Activated CD8-positive, alpha-beta T cell treated with anti-CD3 and anti-CD28 coated beads for 36 hours (primary cell): ENCODE data around the gene CCKAR. TPM values are rescaled to one million over a fixed set of nuclear protein-coding genes. Genes with fewer than 3 reads are reported as not detected.

Experiments
- ATAC-seq: fragments of 200-7000 bp; cut with Tn5 transposase; one replicate; pipeline ENCODE4 v1.10.0; 2021; ENCODE audit warnings: mild to moderate bottlenecking, moderate library complexity
- CTCF ChIA-PET: fragments of 350-600 bp; sonication (Branson Sonifier 250); formaldehyde crosslinking; loops from one replicate; lab custom pipeline; 2021; ENCODE audit warnings: antibody characterized with exemption; lab: Charles Lee
- POLR2A ChIA-PET: fragments of 350-600 bp; sonication (Branson Sonifier 250); formaldehyde crosslinking; loops from one replicate; lab custom pipeline; 2021; ENCODE audit warnings: antibody characterized with exemption; lab: Charles Lee
- DNase-seq: peaks from one replicate; pipeline ENCODE4 v3.0.0-alpha.2; 2020
- H3K27ac Mint-ChIP-seq: one replicate; pipeline ENCODE4 v1.8.0; 2021; ENCODE audit warnings: mild to moderate bottlenecking, mixed read lengths
- H3K27me3 Mint-ChIP-seq: one replicate; pipeline ENCODE4 v1.8.0; 2021; ENCODE audit warnings: mixed read lengths
- H3K36me3 Mint-ChIP-seq: one replicate; pipeline ENCODE4 v1.8.0; 2021; ENCODE audit warnings: low read depth, mixed read lengths
- H3K4me1 Mint-ChIP-seq: one replicate; pipeline ENCODE4 v1.8.0; 2021; ENCODE audit warnings: low read depth, mixed read lengths
- H3K4me3 Mint-ChIP-seq: one replicate; pipeline ENCODE4 v1.8.0; 2021; ENCODE audit warnings: mild to moderate bottlenecking, moderate library complexity, mixed read lengths
- H3K9me3 Mint-ChIP-seq: one replicate; pipeline ENCODE4 v1.8.0; 2021; ENCODE audit warnings: mixed read lengths
- intact Hi-C: fragments of 100-400 bp; cut with micrococcal nuclease; formaldehyde crosslinking; loops from one replicate; pipeline ENCODE4 v1.10.0; 2022
- total RNA-seq, 2 experiments: library from RNA; stranded (reverse); gene quantifications; one replicate each; pipeline ENCODE4 v1.2.3, GENCODE V29; 2021
- TF ChIP-seq, protein P1 (sequence below): fragments of 200-600 bp; IDR thresholded peaks from one replicate; pipeline ENCODE4 v1.8.0; 2022; ENCODE audit warnings: antibody characterized with exemption, mild to moderate bottlenecking

Gene CCKAR
- total RNA-seq, 2 experiments from 2014 or later: not detected

GRCh38 chr4:26466578-26467270 lies 23.6 kb downstream of the CCKAR start:
- Mint-ChIP-seq H3K4me1 (no peaks in the 10 kb centered on the region), H3K36me3 (no peaks in the 10 kb centered on the region), H3K9me3 (no peaks in the 10 kb centered on the region), H3K27me3 (peaks cover 2% of the 10 kb centered on the region), H3K4me3 (no peak overlapping the region), H3K27ac (no peak overlapping the region)
- ATAC-seq: no peak
- POLR2A ChIA-PET: interaction anchor here (0.6 kb wide), 1 partner anchor 1359 kb away, joined by 3 read pairs; no protein-coding TSS in a partner anchor
- CTCF ChIA-PET: no interaction called here
- DNase-seq: no peak
- TF ChIP-seq, protein P1, sequence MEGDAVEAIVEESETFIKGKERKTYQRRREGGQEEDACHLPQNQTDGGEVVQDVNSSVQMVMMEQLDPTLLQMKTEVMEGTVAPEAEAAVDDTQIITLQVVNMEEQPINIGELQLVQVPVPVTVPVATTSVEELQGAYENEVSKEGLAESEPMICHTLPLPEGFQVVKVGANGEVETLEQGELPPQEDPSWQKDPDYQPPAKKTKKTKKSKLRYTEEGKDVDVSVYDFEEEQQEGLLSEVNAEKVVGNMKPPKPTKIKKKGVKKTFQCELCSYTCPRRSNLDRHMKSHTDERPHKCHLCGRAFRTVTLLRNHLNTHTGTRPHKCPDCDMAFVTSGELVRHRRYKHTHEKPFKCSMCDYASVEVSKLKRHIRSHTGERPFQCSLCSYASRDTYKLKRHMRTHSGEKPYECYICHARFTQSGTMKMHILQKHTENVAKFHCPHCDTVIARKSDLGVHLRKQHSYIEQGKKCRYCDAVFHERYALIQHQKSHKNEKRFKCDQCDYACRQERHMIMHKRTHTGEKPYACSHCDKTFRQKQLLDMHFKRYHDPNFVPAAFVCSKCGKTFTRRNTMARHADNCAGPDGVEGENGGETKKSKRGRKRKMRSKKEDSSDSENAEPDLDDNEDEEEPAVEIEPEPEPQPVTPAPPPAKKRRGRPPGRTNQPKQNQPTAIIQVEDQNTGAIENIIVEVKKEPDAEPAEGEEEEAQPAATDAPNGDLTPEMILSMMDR: no peak
- intact Hi-C loops: no loop called here

- TF ChIP-seq, protein P1: no peak
- POLR2A ChIA-PET: no interaction called here
- H3K9me3 Mint-ChIP-seq: no peaks in the 10 kb centered on the region
Observed at GRCh38 chr4:26464420-26465095, 25.7 kb downstream of the CCKAR start.

GRCh38 chr4:26463386-26463785 lies 26.9 kb downstream of the CCKAR start:
- H3K4me3 Mint-ChIP-seq: no peak overlapping the region

More at GRCh38 chr4:26464420-26465095, 25.7 kb downstream of the CCKAR start:
- Mint-ChIP-seq H3K4me3 (no peak overlapping the region), H3K27me3 (peaks cover 2% of the 10 kb centered on the region), H3K4me1 (no peaks in the 10 kb centered on the region), H3K27ac (no peak overlapping the region), H3K36me3 (no peaks in the 10 kb centered on the region)
- intact Hi-C loops: no loop called here
- CTCF ChIA-PET: no interaction called here
- DNase-seq (no peak), ATAC-seq (no peak)

DNA sequence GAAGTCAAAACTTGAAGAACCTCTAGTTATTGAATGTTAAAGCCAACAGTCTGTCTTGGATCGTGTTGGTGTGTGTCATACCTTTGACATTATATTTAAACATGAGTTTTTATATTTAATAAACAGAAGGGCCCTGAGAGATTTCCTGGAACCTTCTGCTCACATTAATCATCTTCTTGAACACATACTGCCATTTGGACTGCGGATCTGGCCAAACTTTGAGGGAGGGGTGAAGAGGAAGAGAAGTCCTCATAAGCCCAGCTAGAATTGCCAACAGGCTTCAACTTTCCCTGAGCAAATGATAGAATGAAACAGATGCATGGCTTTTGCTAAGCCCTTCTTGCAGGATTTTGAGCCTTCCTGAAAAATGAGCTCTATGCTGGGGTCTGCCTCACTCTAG lies 27.4 kb downstream of the CCKAR start:
- DNase-seq (no peak), ATAC-seq (no peak)
- Mint-ChIP-seq H3K27me3 (peaks cover 2% of the 10 kb centered on the region), H3K4me3 (no peak overlapping the region), H3K9me3 (no peaks in the 10 kb centered on the region), H3K27ac (no peak overlapping the region), H3K36me3 (no peaks in the 10 kb centered on the region), H3K4me1 (peaks cover 12% of the 10 kb centered on the region)
- TF ChIP-seq, protein P1: no peak
- ChIA-PET CTCF (interaction anchor here (1.5 kb wide), 1 partner anchor 474 kb away, joined by 4 read pairs; no protein-coding TSS in a partner anchor), POLR2A (no interaction called here)
- intact Hi-C loops: no loop called here

More at GRCh38 chr4:26463386-26463785, 26.9 kb downstream of the CCKAR start:
- intact Hi-C loops: no loop called here
- peaks cover 2% of the 10 kb centered on the region for H3K27me3 Mint-ChIP-seq
- H3K27ac Mint-ChIP-seq: no peak overlapping the region
- TF ChIP-seq, protein P1: no peak
- ATAC-seq (no peak), DNase-seq (no peak)
- H3K36me3 Mint-ChIP-seq: no peaks in the 10 kb centered on the region
- ChIA-PET POLR2A (no interaction called here), CTCF (no interaction called here)
- H3K9me3 Mint-ChIP-seq: no peaks in the 10 kb centered on the region
- peaks cover 6% of the 10 kb centered on the region for H3K4me1 Mint-ChIP-seq
